ENCODE data around the gene TXNDC16. TPM values are rescaled to one million over a fixed set of nuclear protein-coding genes. Genes with fewer than 3 reads are reported as not detected.

Gene TXNDC16
- 7.0 TPM for total RNA-seq (2013)
- polyA plus RNA-seq (1 to 10 TPM; 2.6 to 4.1 (median 3.8) TPM), polyA minus RNA-seq (1.8 and 2.6 TPM in 2 replicates), total RNA-seq (10.8 to 31.6 (median 24.5) reads per million in 11 experiments)

GRCh38 chr14:52552063-52552988 lies at the start of gene TXNDC16, which contains the start of gene GPR137C:
Gene TXNDC16 (minus strand): TSS chr14:52552505. CDS start chr14:52543557, 8,948 bp downstream.
Gene GPR137C (plus strand): TSS chr14:52552836. CDS start chr14:52553148, 312 bp downstream.
- intact Hi-C loops (cut with micrococcal nuclease), result loop anchor here (5.0 to 10.0 kb wide), 5 partner anchors 152 to 1890 kb away; partner anchors contain the start of genes CNIH1 (in 1 of the 2), GNPNAT1 (in 1 of the 2), PSMC6 (in 1 of the 2) and PTGER2 (in 1 of the 2)
- H3K9ac ChIP-seq (ENCODE audit: insufficient read depth, low read length, poor library complexity, severe bottlenecking), result peak within 1 kb of the TSS; percentile 70
- H2AFZ ChIP-seq (ENCODE audit: insufficient read depth, low read depth, low read length, poor library complexity, severe bottlenecking), result peak within 1 kb of the TSS; percentile 97
- peaks cover 2 to 3% of the 10 kb centered on the region in 2 donors for H3K27me3 ChIP-seq (ENCODE audit: control insufficient read depth in 2 of 2, insufficient read depth in 2 of 2, low read length in 2 of 2)
- H3K9me3 ChIP-seq (replicated peaks in 1 of 2; ENCODE audit: control insufficient read depth in 1 of 2, insufficient read depth in 1 of 2, low read length in 2 of 2), result no peaks in the 10 kb centered on the region
- peak within 1 kb of the TSS; percentile 71 to 91 (median 78) for H3K4me3 ChIP-seq (replicated peaks in 1 of 3; ENCODE audit: low read depth in 2 of 3, low read length in 3 of 3)
- no peaks in the 10 kb centered on the region for H3K79me2 ChIP-seq (ENCODE audit: insufficient read depth, low read length)
- no peak for TF ChIP-seq CTCF (IDR thresholded peaks at IDR 0.05)
- DNase-seq, result peak; percentile 99 to 100 (median 99)
- peak within 1 kb of the TSS; percentile 98 for H3K4me2 ChIP-seq (replicated peaks; ENCODE audit: extremely low read depth, low read length, poor library complexity, severe bottlenecking)
- 0% methylated on average over 67 of the region's 81 CpGs for WGBS (ENCODE audit: insufficient coverage)
- peaks cover 26% of the 10 kb centered on the region for H3K4me1 Mint-ChIP-seq
- no peaks in the 10 kb centered on the region for H3K36me3 ChIP-seq (replicated peaks in 1 of 2; ENCODE audit: control insufficient read depth in 1 of 2, insufficient read depth in 2 of 2, low read length in 2 of 2)
- H3K27ac Mint-ChIP-seq, result peak within 1 kb of the TSS; percentile 79 to 96 (median 92)
- H3K9me3 Mint-ChIP-seq, result peaks cover 0 to 2% (median 0%) of the 10 kb centered on the region in 7 donors
- H3K27me3 Mint-ChIP-seq (ENCODE audit: low read depth in 3 of 3), result peaks cover 0 to 6% (median 2%) of the 10 kb centered on the region in 3 donors
- peaks cover 20 to 30% of the 10 kb centered on the region in 2 donors for H3K4me1 ChIP-seq (ENCODE audit: control insufficient read depth in 1 of 2, insufficient read depth in 2 of 2, low read length in 2 of 2)
- peak within 1 kb of the TSS; percentile 94 for H3K4me3 Mint-ChIP-seq
- no peaks in the 10 kb centered on the region for H4K20me1 ChIP-seq (ENCODE audit: insufficient read depth, low read length)
- peak within 1 kb of the TSS; percentile 76 to 81 for H3K27ac ChIP-seq (ENCODE audit: low read depth in 1 of 2, low read length in 2 of 2)
- peaks cover 0 to 3% of the 10 kb centered on the region in 2 donors for H3K36me3 Mint-ChIP-seq

- H3K4me3 ChIP-seq (replicated peaks in 1 of 3; ENCODE audit: low read depth in 2 of 3, low read length in 3 of 3), result no peak overlapping the region
- H3K27me3 ChIP-seq (ENCODE audit: control insufficient read depth in 2 of 2, insufficient read depth in 2 of 2, low read length in 2 of 2), result no peaks in the 10 kb centered on the region
- no peak for DNase-seq
- H2AFZ ChIP-seq (ENCODE audit: insufficient read depth, low read depth, low read length, poor library complexity, severe bottlenecking), result no peak overlapping the region
- no peaks in the 10 kb centered on the region for H3K36me3 ChIP-seq (replicated peaks in 1 of 2; ENCODE audit: control insufficient read depth in 1 of 2, insufficient read depth in 2 of 2, low read length in 2 of 2)
- H3K27ac Mint-ChIP-seq, result no peak overlapping the region
- H3K9me3 Mint-ChIP-seq, result peaks cover 2 to 16% (median 8%) of the 10 kb centered on the region in 7 donors
- intact Hi-C loops (cut with micrococcal nuclease), result no loop called here
- H3K4me1 ChIP-seq (ENCODE audit: control insufficient read depth in 1 of 2, insufficient read depth in 2 of 2, low read length in 2 of 2), result no peaks in the 10 kb centered on the region
- WGBS (ENCODE audit: insufficient coverage), result 100% methylated on average over 1 of the region's 3 CpGs
- no peak overlapping the region for H3K9ac ChIP-seq (ENCODE audit: insufficient read depth, low read length, poor library complexity, severe bottlenecking)
- peaks cover 0 to 3% of the 10 kb centered on the region in 2 donors for H3K9me3 ChIP-seq (replicated peaks in 1 of 2; ENCODE audit: control insufficient read depth in 1 of 2, insufficient read depth in 1 of 2, low read length in 2 of 2)
- no peaks in the 10 kb centered on the region for H4K20me1 ChIP-seq (ENCODE audit: insufficient read depth, low read length)
- H3K4me2 ChIP-seq (replicated peaks; ENCODE audit: extremely low read depth, low read length, poor library complexity, severe bottlenecking), result no peak overlapping the region
- H3K79me2 ChIP-seq (ENCODE audit: insufficient read depth, low read length), result no peaks in the 10 kb centered on the region
- H3K4me1 Mint-ChIP-seq, result peaks cover 5% of the 10 kb centered on the region
- H3K36me3 Mint-ChIP-seq, result no peaks in the 10 kb centered on the region
- no peaks in the 10 kb centered on the region for H3K27me3 Mint-ChIP-seq (ENCODE audit: low read depth in 3 of 3)
- no peak for TF ChIP-seq CTCF (IDR thresholded peaks at IDR 0.05)
- no peak overlapping the region for H3K27ac ChIP-seq (ENCODE audit: low read depth in 1 of 2, low read length in 2 of 2)
- no peak overlapping the region for H3K4me3 Mint-ChIP-seq
Measured at GRCh38 chr14:52599974-52600373, 47.7 kb upstream of the TXNDC16 start.
